Gastroesophageal sphincter (tissue), 4 donors: ENCODE results near the gene BCAR3. TPM values are rescaled to one million over a fixed set of nuclear protein-coding genes. Genes with fewer than 3 reads are reported as not detected.

ENCODE experiments used
- ATAC-seq: fragments of 150-250 bp; one replicate; pipeline ENCODE4 v1.9.1; 2016; ENCODE audit warnings: mild to moderate bottlenecking, moderate library complexity
- H3K27ac ChIP-seq, 4 donors: fragments of 200-600 bp; sonication (generic) in 3 of 4; 1 replicate in 3 of 4; 2 replicates in 1 of 4; pipeline ENCODE4 v1.5.1; 2016 to 2019
- H3K27me3 ChIP-seq: fragments of 200-600 bp; sonication (generic); one replicate; pipeline ENCODE4 v1.5.1; 2019
- H3K36me3 ChIP-seq, 2 donors: fragments of 200-600 bp; sonication (generic); one replicate each; pipeline ENCODE4 v1.5.1; 2019; ENCODE audit warnings: control low read depth in 1 of 2
- H3K4me1 ChIP-seq, 3 donors: fragments of 200-600 bp; sonication (generic); 1 replicate in 2 of 3; 2 replicates in 1 of 3; pipeline ENCODE4 v1.5.1; 2016 to 2019; ENCODE audit warnings: control low read depth in 2 of 3
- H3K4me3 ChIP-seq, 2 donors: fragments of 200-600 bp; sonication (generic); one replicate each; pipeline ENCODE4 v1.5.1; 2019; ENCODE audit warnings: mild to moderate bottlenecking in 1 of 2, moderate library complexity in 1 of 2
- H3K9me3 ChIP-seq, 3 donors: fragments of 200-600 bp; sonication (generic); one replicate each; pipeline ENCODE4 v1.5.1; 2017 to 2019; ENCODE audit warnings: control low read depth in 2 of 3
- CTCF ChIP-seq, 4 experiments: fragments of 200-600 bp in 2 of 4; fragments of 450-650 bp in 2 of 4; sonication (generic) in 1 of 4; IDR thresholded peaks; one replicate each; pipeline ENCODE4 v1.5.1; 2017 to 2019; ENCODE audit warnings: antibody characterized with exemption in 4 of 4, mild to moderate bottlenecking in 2 of 4, moderate library complexity in 2 of 4
- EP300 ChIP-seq: sonication (generic); formaldehyde crosslinking; IDR thresholded peaks from one replicate; pipeline ENCODE4 v1.6.1; 2017; ENCODE audit warnings: antibody characterized with exemption, mild to moderate bottlenecking
- POLR2A ChIP-seq, 2 donors: fragments of 450-650 bp; IDR thresholded peaks; one replicate each; pipeline ENCODE4 v1.6.1; 2017; ENCODE audit warnings: antibody characterized with exemption in 2 of 2, mild to moderate bottlenecking in 2 of 2, moderate library complexity in 1 of 2
- POLR2AphosphoS5 ChIP-seq: sonication (generic); formaldehyde crosslinking; IDR thresholded peaks from one replicate; pipeline ENCODE4 v1.6.1; 2017; ENCODE audit warnings: antibody characterized with exemption
- WGBS, 2 donors: methylation state at CpG; one replicate each; pipeline ENCODE4 v1.1.5; 2018; ENCODE audit warnings: low coverage in 1 of 2; 5-methylcytosine and 5-hydroxymethylcytosine counted together
- total RNA-seq, 4 donors: library from RNA; depleted of rRNA; stranded (reverse); fragments of >200 nt; gene quantifications; one replicate each; pipeline ENCODE4 v1.1.0, GENCODE V29; 2016

Gene BCAR3
- total RNA-seq, 4 donors from 2014 or later: 33.9 to 40.2 (median 38.3) TPM

GRCh38 chr1:93519199-93519829, 162.3 kb downstream of the BCAR3 start:
- H3K4me1 ChIP-seq: no peaks in the 10 kb centered on the region
- no peaks in the 10 kb centered on the region for H3K36me3 ChIP-seq
- no peak for ATAC-seq
- no peaks in the 10 kb centered on the region for H3K27me3 ChIP-seq
- no peak overlapping the region for H3K27ac ChIP-seq
- WGBS, 2 donors: 92 to 94% methylated on average over 2 of the region's 3 CpGs
- no peak overlapping the region for H3K4me3 ChIP-seq
- TF ChIP-seq POLR2A (IDR thresholded peaks at IDR 0.05): no peak
- no peaks in the 10 kb centered on the region for H3K9me3 ChIP-seq

GRCh38 chr1:93518516-93518915, 163.1 kb downstream of the BCAR3 start:
- H3K4me1 ChIP-seq: no peaks in the 10 kb centered on the region
- H3K4me3 ChIP-seq: no peak overlapping the region
- no peak overlapping the region for H3K27ac ChIP-seq
- TF ChIP-seq EP300 (no peak), POLR2AphosphoS5 (no peak)
- H3K36me3 ChIP-seq: no peaks in the 10 kb centered on the region
- H3K27me3 ChIP-seq: no peaks in the 10 kb centered on the region
- no peak for ATAC-seq
- no peaks in the 10 kb centered on the region for H3K9me3 ChIP-seq

- no peaks in the 10 kb centered on the region for H3K36me3 ChIP-seq
- no peak overlapping the region for H3K4me3 ChIP-seq
- H3K27me3 ChIP-seq: no peaks in the 10 kb centered on the region
- H3K9me3 ChIP-seq: no peaks in the 10 kb centered on the region
- no peak for ATAC-seq
- 82 to 93% methylated on average over 2 to 4 of the region's 5 CpGs for WGBS, 2 donors
- H3K4me1 ChIP-seq: no peaks in the 10 kb centered on the region
- H3K27ac ChIP-seq: no peak overlapping the region
- TF ChIP-seq POLR2A (IDR thresholded peaks at IDR 0.05) (no peak), EP300 (no peak), CTCF (IDR thresholded peaks at IDR 0.05) (no peak), POLR2AphosphoS5 (no peak)
Measured at GRCh38 chr1:93516164-93516563, 165.5 kb downstream of the BCAR3 start.

Other genes with a start within 250 kb of the BCAR3 start
- 10 to 100 TPM in 3 of 4 donors, 1 to 10 TPM in 1; 6.1 to 24.7 (median 14.7) TPM for gene FNBP1L, start 233.7 kb downstream of the BCAR3 start, total RNA-seq
- gene DNTTIP2, start 197.4 kb upstream of the BCAR3 start, total RNA-seq: 10 to 100 TPM; 30.6 to 42.2 (median 40.3) TPM
- 10 to 100 TPM in 1 of 4 donors, 1 to 10 TPM in 3; 7.4 to 14.1 (median 8.7) TPM for gene GCLM, start 227.6 kb upstream of the BCAR3 start, total RNA-seq